ENCODE measurements around the gene SOD1. TPM values are rescaled to one million over a fixed set of nuclear protein-coding genes. Genes with fewer than 3 reads are reported as not detected.

SOD1 gene
- total and polyA plus RNA-seq, 2 donors (not counting 3 experiments of a cell fraction or from before 2014, with no cell fraction given), result 198 to 268 TPM

DNA sequence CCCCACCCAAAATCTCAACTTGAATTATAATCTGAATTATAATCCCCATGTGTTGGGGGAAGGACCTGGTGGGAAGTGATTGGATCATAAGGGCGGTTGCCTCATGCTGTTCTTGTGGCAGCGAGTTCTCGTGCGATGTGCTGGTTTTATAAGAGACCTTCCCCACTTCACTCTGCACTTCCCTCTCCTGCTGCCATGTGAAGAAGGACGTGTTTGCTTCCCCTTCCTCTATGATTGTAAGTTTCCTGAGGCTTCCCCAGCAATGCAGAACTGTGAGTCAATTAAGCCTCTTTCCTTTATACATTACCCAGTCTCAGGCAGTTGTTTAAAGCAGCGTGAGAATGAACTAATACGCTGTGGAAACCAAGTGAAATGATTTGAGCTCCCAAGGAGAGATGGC is 48.0 kb upstream of the SOD1 start:
- POLR2A ChIA-PET, result no interaction called here
- FAIRE-seq, result no peak

More for the DNA sequence above, 48.0 kb upstream of the SOD1 start:
- Histone ChIP-seq H3K27ac (ENCODE audit: insufficient read depth, low read depth, low read length) (no peak overlapping the region), H3K4me2 (ENCODE audit: insufficient read depth, low read length) (no peak overlapping the region), H3K9ac (replicated peaks; ENCODE audit: extremely low read depth, insufficient read depth, low read length) (no peak overlapping the region), H3K27me3 (ENCODE audit: control insufficient read depth in 2 of 2, insufficient read depth in 2 of 2, low read length in 2 of 2) (no peaks in the 10 kb centered on the region), H3K9me1 (replicated peaks; ENCODE audit: control insufficient read depth, extremely low read depth, insufficient read depth, low read length) (no peaks in the 10 kb centered on the region), H3K79me2 (ENCODE audit: control insufficient read depth, insufficient read depth, low read length) (no peaks in the 10 kb centered on the region), H2AFZ (ENCODE audit: low read depth, low read length) (no peak overlapping the region), H3K4me1 (ENCODE audit: control insufficient read depth, extremely low read depth, insufficient read depth, low read length) (no peaks in the 10 kb centered on the region), H3K4me3 (replicated peaks in 1 of 3; ENCODE audit: insufficient read depth in 1 of 3, low read depth in 1 of 3, low read length in 3 of 3) (no peak overlapping the region), H3K9me3 (replicated peaks; ENCODE audit: control insufficient read depth, insufficient read depth, low read length) (no peaks in the 10 kb centered on the region), H4K20me1 (replicated peaks; ENCODE audit: control insufficient read depth, extremely low read depth, insufficient read depth, low read length) (no peaks in the 10 kb centered on the region), H3K36me3 (ENCODE audit: control insufficient read depth in 2 of 2, extremely low read depth in 1 of 2, insufficient read depth in 2 of 2, low read length in 2 of 2) (no peaks in the 10 kb centered on the region)
- dilution Hi-C loops (cut with MboI; ENCODE audit: extremely low pct_ligation_motif_present, low sequenced_read_pairs) (no loop called here), intact Hi-C loops (cut with micrococcal nuclease) (no loop called here)
- CTCF ChIA-PET, result no interaction called here
- DNase-seq (ENCODE audit: low read depth, low spot score), result no peak
- no peak for TF ChIP-seq POLR2AphosphoS5 (IDR thresholded peaks at IDR 0.05; ENCODE audit: insufficient read depth, low read depth, low read length)
- TF ChIP-seq JUN (IDR thresholded peaks at IDR 0.05; ENCODE audit: borderline replicate concordance, insufficient read depth, insufficient read length, low read depth), result no peak
- TF ChIP-seq MAX (IDR thresholded peaks at IDR 0.05; ENCODE audit: insufficient read depth, insufficient read length), result no peak
- no peak for TF ChIP-seq FOS (IDR thresholded peaks at IDR 0.05; ENCODE audit: borderline replicate concordance, insufficient read depth, low read length)
- TF ChIP-seq EZH2 (IDR thresholded peaks at IDR 0.05; ENCODE audit: borderline replicate concordance, low read depth, low read length, severe bottlenecking), result no peak
- no peak for TF ChIP-seq MYC (IDR thresholded peaks at IDR 0.05; ENCODE audit: low read depth, low read length)
- no peak for TF ChIP-seq POLR2A (IDR thresholded peaks at IDR 0.05; ENCODE audit: low read depth, low read length)
- TF ChIP-seq, protein P1, sequence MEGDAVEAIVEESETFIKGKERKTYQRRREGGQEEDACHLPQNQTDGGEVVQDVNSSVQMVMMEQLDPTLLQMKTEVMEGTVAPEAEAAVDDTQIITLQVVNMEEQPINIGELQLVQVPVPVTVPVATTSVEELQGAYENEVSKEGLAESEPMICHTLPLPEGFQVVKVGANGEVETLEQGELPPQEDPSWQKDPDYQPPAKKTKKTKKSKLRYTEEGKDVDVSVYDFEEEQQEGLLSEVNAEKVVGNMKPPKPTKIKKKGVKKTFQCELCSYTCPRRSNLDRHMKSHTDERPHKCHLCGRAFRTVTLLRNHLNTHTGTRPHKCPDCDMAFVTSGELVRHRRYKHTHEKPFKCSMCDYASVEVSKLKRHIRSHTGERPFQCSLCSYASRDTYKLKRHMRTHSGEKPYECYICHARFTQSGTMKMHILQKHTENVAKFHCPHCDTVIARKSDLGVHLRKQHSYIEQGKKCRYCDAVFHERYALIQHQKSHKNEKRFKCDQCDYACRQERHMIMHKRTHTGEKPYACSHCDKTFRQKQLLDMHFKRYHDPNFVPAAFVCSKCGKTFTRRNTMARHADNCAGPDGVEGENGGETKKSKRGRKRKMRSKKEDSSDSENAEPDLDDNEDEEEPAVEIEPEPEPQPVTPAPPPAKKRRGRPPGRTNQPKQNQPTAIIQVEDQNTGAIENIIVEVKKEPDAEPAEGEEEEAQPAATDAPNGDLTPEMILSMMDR (IDR thresholded peaks at IDR 0.05; ENCODE audit: extremely low read depth in 1 of 2, insufficient read depth in 1 of 2, low read depth in 1 of 2, low read length in 2 of 2), result no peak
- TF ChIP-seq GATA2 (IDR thresholded peaks at IDR 0.05; ENCODE audit: insufficient read depth, insufficient read length, low read depth, low read length), result no peak
- BruUV-seq (replicated peaks), result no TSS peak

Data from endothelial cell of umbilical vein (primary cell).